ENCODE data around the gene CST8. TPM values are rescaled to one million over a fixed set of nuclear protein-coding genes. Genes with fewer than 3 reads are reported as not detected.

CST8 gene
- total and polyA plus RNA-seq, 2 of the 4 experiments (the other 2 are of a cell fraction) = not detected

DNA sequence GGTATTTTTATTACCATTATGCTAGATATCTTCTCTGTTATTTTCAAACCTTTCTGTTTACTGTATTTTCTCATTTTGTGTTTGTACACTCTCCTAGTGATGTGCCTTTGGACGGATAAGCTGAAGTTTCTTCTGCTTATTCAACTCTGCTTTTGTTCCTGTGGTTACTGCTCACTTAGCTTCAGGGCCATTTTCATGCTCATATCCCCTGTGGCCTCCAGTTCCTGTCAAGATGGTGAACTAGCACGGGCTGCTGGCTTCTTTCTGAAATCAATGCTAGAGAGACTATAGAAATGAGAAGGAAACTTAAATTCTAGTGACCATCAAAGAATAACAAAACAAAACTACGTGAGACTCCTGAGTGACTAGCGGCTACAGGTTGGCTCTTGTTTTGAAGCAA is 6.8 kb upstream of the CST8 start:
- Histone ChIP-seq H2BK5ac (ENCODE audit: low read depth, low read length, poor library complexity, severe bottlenecking) (no peak overlapping the region), H3K9me3 (ENCODE audit: control insufficient read depth, insufficient read depth, low read length) (no peaks in the 10 kb centered on the region), H4K8ac (ENCODE audit: low read depth in 2 of 2, low read length in 2 of 2) (no peak overlapping the region), H4K20me1 (ENCODE audit: insufficient read depth, low read length) (no peaks in the 10 kb centered on the region), H3K79me1 (ENCODE audit: low read depth in 1 of 2, low read length in 2 of 2) (no peaks in the 10 kb centered on the region), H3K4ac (ENCODE audit: low read depth, low read length) (no peak overlapping the region), H3K4me3 (ENCODE audit: insufficient read depth, low read depth, low read length) (no peak overlapping the region), H3K27me3 (ENCODE audit: control insufficient read depth, insufficient read depth, low read length) (no peaks in the 10 kb centered on the region), H2AK9ac (replicated peaks; ENCODE audit: low read depth, low read length, poor library complexity) (no peak overlapping the region), H3K9me1 (ENCODE audit: insufficient read depth, low read length) (no peaks in the 10 kb centered on the region), H2BK120ac (ENCODE audit: low read depth, low read length) (no peak overlapping the region), H3K18ac (ENCODE audit: low read depth, low read length) (no peak overlapping the region), H3K23ac (ENCODE audit: low read depth, low read length) (no peak overlapping the region), H2BK15ac (ENCODE audit: low read depth, low read length) (no peak overlapping the region), H3K36me3 (ENCODE audit: control insufficient read depth, insufficient read depth, low read length) (no peaks in the 10 kb centered on the region), H3K56ac (ENCODE audit: extremely low read depth, insufficient read depth, low read length) (no peak overlapping the region), H2AK5ac (ENCODE audit: low read depth, low read length) (no peak overlapping the region), H3K4me2 (ENCODE audit: low read depth, low read length) (no peak overlapping the region), H3K14ac (replicated peaks; ENCODE audit: low read depth, low read length) (no peak overlapping the region), H3K9ac (ENCODE audit: low read depth, low read length) (no peak overlapping the region), H4K5ac (ENCODE audit: low read depth, low read length) (no peak overlapping the region), H2AFZ (replicated peaks; ENCODE audit: low read length, poor library complexity) (no peak overlapping the region), H3K4me1 (ENCODE audit: control insufficient read depth, insufficient read depth, low read length) (no peaks in the 10 kb centered on the region), H4K91ac (ENCODE audit: insufficient read depth, low read depth, low read length) (no peak overlapping the region), H2BK20ac (ENCODE audit: low read depth, low read length) (no peak overlapping the region), H3K27ac (ENCODE audit: insufficient read depth, low read length) (no peak overlapping the region)
- no peak for TF ChIP-seq MAZ (IDR thresholded peaks at IDR 0.05; ENCODE audit: borderline replicate concordance, low read depth, low read length)
- no peak for TF ChIP-seq MAFK (IDR thresholded peaks at IDR 0.05; ENCODE audit: low read depth, low read length)
- no peak for TF ChIP-seq RAD21 (IDR thresholded peaks at IDR 0.05; ENCODE audit: low read length)
- TF ChIP-seq RCOR1 (IDR thresholded peaks at IDR 0.05; ENCODE audit: insufficient replicate concordance, low read length) = no peak
- no peak for TF ChIP-seq CHD1 (IDR thresholded peaks at IDR 0.05; ENCODE audit: low read depth, low read length)
- no peak for TF ChIP-seq CEBPB (IDR thresholded peaks at IDR 0.05; ENCODE audit: low read depth, low read length)
- TF ChIP-seq, protein P1, sequence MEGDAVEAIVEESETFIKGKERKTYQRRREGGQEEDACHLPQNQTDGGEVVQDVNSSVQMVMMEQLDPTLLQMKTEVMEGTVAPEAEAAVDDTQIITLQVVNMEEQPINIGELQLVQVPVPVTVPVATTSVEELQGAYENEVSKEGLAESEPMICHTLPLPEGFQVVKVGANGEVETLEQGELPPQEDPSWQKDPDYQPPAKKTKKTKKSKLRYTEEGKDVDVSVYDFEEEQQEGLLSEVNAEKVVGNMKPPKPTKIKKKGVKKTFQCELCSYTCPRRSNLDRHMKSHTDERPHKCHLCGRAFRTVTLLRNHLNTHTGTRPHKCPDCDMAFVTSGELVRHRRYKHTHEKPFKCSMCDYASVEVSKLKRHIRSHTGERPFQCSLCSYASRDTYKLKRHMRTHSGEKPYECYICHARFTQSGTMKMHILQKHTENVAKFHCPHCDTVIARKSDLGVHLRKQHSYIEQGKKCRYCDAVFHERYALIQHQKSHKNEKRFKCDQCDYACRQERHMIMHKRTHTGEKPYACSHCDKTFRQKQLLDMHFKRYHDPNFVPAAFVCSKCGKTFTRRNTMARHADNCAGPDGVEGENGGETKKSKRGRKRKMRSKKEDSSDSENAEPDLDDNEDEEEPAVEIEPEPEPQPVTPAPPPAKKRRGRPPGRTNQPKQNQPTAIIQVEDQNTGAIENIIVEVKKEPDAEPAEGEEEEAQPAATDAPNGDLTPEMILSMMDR (conservative IDR thresholded peaks at IDR 0.05; ENCODE audit: low read depth, low read length) = no peak
- no peak for TF ChIP-seq BHLHE40 (IDR thresholded peaks at IDR 0.05; ENCODE audit: low read depth, low read length)
- no peak for TF ChIP-seq RFX5 (IDR thresholded peaks at IDR 0.05; ENCODE audit: low read depth, low read length)
- TF ChIP-seq, protein P2, sequence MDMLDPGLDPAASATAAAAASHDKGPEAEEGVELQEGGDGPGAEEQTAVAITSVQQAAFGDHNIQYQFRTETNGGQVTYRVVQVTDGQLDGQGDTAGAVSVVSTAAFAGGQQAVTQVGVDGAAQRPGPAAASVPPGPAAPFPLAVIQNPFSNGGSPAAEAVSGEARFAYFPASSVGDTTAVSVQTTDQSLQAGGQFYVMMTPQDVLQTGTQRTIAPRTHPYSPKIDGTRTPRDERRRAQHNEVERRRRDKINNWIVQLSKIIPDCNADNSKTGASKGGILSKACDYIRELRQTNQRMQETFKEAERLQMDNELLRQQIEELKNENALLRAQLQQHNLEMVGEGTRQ (IDR thresholded peaks at IDR 0.05; ENCODE audit: low read depth, low read length) = no peak
- no peak for TF ChIP-seq SMC3 (IDR thresholded peaks at IDR 0.05; ENCODE audit: low read depth, low read length)
- WGBS, 2 experiments (ENCODE audit: extremely low coverage in 2 of 2, insufficient read length in 1 of 2) = 33% methylated on average over 1 of the region's 4 CpGs; no CpG with 5 or more reads in 1 of the 2 experiments
- ATAC-seq (ENCODE audit: low read depth) = no peak
- no TSS peak for BruUV-seq (replicated peaks)
- dilution Hi-C loops (cut with HindIII; ENCODE audit: low sequenced_read_pairs, unreplicated experiment) (no loop called here), intact Hi-C loops (cut with micrococcal nuclease) (no loop called here), in situ Hi-C loops (cut with MboI; ENCODE audit: low sequenced_read_pairs) (no loop called here)
- ChIA-PET POLR2A (ENCODE audit: unreplicated experiment) (no interaction called here), CTCF (no interaction called here)
- no peak for DNase-seq
